ENCODE data around the gene FAU.

The FAU gene

DNA sequence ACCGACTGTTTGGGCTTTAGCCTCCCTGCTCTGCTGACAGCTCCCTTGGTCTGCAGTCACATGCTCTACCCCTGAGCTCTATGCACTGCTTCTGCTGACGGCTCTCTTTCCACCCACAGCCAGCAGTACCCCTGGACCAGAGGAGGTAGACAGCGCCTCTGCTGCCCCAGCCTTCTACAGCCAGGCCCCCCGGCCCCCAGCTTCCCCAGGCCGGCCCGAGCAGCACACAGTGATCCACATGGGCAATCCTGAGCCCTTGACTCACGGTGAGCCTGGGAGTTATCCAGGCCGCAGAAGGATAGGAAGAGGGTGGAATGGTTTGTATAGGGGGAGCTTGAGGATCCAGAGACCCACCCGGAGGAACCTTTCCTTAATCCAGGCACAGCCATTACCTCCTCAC lies 35.1 kb downstream of the FAU start:
- in situ Hi-C loops (cut with MboI; ENCODE audit: low pct_unique_long_range_greater_than_20kb, low sequenced_read_pairs): no loop called here
- no peak for DNase-seq

- in situ Hi-C loops (cut with MboI; ENCODE audit: low pct_unique_long_range_greater_than_20kb, low sequenced_read_pairs): no loop called here
- no peak for DNase-seq
Measured at GRCh38 chr11:65085446-65085845, 36.5 kb downstream of the FAU start.

DNA sequence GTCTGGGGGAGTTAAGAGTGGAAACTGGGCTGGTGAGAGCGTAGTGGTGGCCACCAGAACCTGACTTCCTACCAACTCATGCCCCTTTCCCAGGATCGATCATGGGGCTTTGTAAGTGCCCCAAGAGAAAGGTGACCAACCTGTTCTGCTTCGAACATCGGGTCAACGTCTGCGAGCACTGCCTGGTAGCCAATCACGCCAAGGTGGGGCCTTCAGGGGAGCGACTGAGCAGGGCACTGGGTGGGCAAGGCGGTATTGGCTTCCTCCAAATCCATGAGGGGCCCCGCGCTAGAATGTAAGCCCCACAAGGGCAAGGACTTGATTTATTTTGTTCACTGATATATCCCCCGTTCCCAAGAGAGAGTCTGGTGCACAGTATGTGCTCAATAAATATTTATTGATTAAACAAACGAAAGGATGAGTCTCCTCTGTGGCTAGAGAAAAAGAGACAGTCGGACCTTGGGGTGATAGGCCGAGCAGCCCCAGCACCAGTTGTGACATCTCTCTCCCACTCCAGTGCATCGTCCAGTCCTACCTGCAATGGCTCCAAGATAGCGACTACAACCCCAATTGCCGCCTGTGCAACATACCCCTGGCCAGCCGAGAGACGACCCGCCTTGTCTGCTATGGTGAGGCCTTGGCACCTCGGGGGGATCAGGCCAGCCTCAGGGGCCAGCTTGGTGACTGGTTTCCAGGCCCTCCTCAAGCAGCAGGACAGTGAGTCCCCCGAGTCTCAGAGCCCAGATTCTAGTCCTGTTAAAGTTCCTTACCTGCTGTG lies 37.1 kb downstream of the FAU start:
- in situ Hi-C loops (cut with MboI; ENCODE audit: low pct_unique_long_range_greater_than_20kb, low sequenced_read_pairs): no loop called here
- no peak for DNase-seq

DNA sequence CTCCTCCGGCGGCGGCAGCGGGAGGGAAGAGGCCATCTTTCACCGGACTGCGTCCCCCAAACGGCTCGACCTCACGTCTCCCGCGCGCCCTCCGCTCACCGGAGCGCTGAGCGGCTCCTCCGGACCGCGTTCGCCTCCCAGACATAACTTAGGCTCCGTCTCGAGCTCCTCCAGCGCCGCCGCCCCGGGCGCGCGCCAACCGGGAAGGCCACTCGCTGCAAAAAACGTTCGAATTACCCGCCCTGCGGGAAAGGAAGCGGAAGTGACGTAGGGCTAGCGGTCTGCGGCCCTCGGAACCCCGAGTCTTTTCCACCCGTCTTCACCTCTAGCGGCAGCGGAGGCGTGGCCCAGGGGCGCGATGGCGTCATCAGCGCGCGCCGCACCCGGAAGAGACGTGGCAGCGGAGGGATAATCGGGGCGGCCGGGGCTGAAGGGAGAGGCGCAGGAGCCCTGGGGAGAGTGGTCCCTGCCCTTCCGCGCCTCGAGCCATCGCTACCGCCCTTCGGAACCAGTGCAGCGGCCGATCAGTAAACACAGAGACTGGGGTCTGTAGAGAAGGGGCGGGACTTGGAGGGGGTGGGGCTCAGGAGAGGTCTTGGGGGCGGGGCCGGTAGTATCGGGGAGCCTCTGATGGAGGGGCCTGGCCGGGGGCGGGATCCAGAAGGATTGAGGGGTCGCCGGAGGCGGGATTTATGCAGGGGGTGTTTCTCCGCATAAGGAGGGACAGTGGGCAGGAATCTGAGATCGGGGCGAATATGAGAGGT lies 37.9 kb downstream of the FAU start, which contains the start of the genes CDCA5 and ZFPL1:
CDCA5 (minus strand) TSS at position 207 of the 764 bp plus-strand sequence; CDS start at position 145, 62 bp downstream.
ZFPL1 (plus strand) TSS at position 389 of the 764 bp plus-strand sequence. CDS start 477 bp downstream, outside the sequence.
- in situ Hi-C loops (cut with MboI; ENCODE audit: low pct_unique_long_range_greater_than_20kb, low sequenced_read_pairs): no loop called here
- DNase-seq: peak; percentile 97

GRCh38 chr11:65083134-65083833 lies 38.6 kb downstream of the FAU start:
- in situ Hi-C loops (cut with MboI; ENCODE audit: low pct_unique_long_range_greater_than_20kb, low sequenced_read_pairs): no loop called here
- no peak for DNase-seq

DNA sequence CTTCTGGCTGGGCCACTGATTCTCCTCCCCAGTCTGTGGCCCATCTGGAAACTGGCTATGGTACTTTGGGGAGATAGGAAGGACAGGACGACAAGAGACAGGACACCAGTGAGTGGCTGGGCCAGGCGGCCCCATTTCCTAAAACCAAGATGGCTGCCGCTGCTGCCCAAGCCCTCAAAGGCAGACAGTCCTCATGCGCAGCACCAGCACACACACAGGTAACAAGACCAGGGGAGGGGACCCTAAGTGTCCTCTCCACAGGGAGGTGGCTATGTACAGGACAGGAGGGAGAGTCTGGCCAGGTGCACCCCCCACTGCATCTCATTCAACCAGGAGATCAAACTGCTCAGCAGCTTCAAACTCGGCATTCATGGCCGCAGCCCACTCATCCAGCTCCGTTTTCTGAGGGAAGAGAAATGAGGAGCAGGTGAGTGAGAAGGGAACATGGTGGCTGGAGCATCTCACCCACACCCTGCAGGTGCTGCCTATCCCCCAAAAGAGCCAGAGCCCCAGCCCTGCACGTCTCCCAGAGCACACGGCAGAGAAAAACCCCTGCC lies 43.1 kb downstream of the FAU start:
- no peak for DNase-seq
- in situ Hi-C loops (cut with MboI; ENCODE audit: low pct_unique_long_range_greater_than_20kb, low sequenced_read_pairs): no loop called here

- DNase-seq: peak; percentile 74
- in situ Hi-C loops (cut with MboI; ENCODE audit: low pct_unique_long_range_greater_than_20kb, low sequenced_read_pairs): no loop called here
Measured at GRCh38 chr11:65078151-65078550, 43.8 kb downstream of the FAU start.

DNA sequence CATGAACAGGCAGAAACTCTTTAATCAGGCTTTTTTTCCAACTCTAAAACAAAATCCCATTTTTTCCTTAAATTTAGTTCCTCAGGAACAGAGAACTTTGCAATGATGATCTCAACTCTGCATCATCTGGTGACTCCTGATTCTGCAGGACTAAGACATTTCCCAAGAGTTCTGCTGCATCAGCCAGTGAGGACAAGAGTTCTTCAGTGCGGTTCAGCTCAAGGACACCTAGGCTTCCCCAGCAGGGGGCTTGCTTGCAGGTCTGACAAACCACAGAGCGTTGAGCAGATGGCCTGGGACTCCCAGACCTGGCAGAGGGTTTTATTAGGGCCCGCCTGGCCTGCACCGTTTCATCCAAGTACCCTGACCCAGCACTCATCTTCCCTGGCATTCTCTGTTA lies 44.5 kb downstream of the FAU start:
- DNase-seq: no peak
- in situ Hi-C loops (cut with MboI; ENCODE audit: low pct_unique_long_range_greater_than_20kb, low sequenced_read_pairs): no loop called here

DNA sequence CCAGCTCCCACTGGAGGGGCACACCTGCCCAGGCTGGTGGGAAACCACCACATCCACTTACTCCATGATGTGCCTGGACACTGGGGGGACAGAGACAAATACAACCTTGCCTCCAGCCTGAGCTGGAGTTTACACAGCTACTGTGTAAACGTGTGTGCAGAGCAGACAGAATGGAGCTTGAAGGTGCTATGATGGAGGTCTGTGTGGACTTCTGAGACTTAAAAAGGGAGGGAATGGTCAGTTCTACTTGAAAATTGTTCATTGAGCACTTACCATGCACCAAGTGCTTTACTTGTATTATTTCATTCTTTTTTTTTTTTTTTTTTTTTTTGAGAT lies 49.3 kb downstream of the FAU start:
- in situ Hi-C loops (cut with MboI; ENCODE audit: low pct_unique_long_range_greater_than_20kb, low sequenced_read_pairs): no loop called here

DNA sequence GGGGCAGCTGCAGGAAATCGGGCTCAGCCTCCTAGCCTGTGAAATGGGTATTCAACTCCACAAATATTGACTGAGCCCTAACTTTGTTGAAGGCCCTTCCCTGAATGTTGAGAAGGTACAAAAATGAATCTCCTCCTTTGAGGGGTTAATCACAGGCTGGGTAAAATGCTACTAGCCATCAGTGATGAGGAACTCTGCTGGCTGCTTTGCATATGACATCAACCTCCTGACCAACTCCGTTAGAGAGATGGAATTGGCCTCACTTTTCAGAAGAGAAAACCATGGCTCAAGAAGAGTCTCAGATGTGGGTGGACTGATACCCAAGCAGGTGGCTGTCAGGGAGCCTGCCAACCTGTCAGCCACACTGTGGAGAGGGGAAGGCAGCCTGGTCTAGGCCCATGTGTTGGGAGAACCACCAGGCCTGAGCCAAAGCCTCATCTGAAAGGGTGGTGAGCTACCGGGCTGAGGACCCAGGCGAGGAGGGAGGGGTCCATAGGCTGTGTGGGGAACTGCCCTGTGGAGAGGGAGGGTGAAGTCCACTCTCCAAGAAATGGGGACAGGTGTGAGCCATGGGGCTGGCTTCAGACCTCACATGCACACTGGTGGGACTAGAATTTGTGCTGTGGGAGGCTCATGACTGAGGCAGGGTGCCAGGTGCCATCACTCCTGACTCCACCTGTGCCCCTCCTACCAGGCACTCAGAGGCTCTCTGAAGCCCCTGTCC lies 49.9 kb downstream of the FAU start:
- in situ Hi-C loops (cut with MboI; ENCODE audit: low pct_unique_long_range_greater_than_20kb, low sequenced_read_pairs): no loop called here
- no peak for DNase-seq

More for the DNA sequence above, 49.3 kb downstream of the FAU start:
- DNase-seq: no peak
